VCaP (cell line): ENCODE results near the gene NRXN3.

Experiments
- H3K27ac ChIP-seq: fragments of 450-650 bp; 2 replicates; pipeline ENCODE4 v1.5.1; 2017
- TF ChIP-seq, protein P1 (sequence below): fragments of 450-650 bp; conservative IDR thresholded peaks from 2 replicates; pipeline ENCODE4 v1.5.1; 2017; ENCODE audit warnings: mild to moderate bottlenecking, moderate library complexity

The NRXN3 gene

DNA sequence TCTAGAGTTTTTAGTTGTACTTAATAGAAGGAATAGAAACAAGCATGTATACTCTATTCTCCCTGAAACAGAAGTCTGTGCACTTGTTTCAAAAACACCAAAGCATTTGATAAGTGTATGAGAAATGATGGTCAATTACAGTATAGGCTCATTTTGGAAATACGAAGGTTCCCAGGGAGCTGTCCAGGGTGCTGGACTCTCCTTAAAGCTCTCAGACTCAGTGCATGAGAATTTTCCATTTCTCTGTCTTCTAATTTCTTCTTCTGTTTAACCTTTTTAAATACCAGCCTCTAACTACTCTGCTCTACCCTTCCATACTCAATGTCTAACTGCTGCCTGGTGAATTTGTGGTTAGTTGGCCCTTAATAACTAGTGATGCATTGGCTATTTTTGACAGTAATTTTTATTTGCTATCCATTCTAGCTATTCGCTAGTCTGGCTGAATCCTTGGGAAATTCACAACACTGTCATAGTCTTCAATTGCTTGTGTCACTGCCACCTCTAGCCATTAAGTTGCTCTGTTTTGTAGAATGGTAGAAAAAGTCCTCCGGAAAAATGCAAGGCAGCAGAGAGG lies 229.2 kb downstream of the NRXN3 start:
- H3K27ac ChIP-seq: no peak overlapping the region
- TF ChIP-seq, protein P1, sequence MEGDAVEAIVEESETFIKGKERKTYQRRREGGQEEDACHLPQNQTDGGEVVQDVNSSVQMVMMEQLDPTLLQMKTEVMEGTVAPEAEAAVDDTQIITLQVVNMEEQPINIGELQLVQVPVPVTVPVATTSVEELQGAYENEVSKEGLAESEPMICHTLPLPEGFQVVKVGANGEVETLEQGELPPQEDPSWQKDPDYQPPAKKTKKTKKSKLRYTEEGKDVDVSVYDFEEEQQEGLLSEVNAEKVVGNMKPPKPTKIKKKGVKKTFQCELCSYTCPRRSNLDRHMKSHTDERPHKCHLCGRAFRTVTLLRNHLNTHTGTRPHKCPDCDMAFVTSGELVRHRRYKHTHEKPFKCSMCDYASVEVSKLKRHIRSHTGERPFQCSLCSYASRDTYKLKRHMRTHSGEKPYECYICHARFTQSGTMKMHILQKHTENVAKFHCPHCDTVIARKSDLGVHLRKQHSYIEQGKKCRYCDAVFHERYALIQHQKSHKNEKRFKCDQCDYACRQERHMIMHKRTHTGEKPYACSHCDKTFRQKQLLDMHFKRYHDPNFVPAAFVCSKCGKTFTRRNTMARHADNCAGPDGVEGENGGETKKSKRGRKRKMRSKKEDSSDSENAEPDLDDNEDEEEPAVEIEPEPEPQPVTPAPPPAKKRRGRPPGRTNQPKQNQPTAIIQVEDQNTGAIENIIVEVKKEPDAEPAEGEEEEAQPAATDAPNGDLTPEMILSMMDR: no peak

DNA sequence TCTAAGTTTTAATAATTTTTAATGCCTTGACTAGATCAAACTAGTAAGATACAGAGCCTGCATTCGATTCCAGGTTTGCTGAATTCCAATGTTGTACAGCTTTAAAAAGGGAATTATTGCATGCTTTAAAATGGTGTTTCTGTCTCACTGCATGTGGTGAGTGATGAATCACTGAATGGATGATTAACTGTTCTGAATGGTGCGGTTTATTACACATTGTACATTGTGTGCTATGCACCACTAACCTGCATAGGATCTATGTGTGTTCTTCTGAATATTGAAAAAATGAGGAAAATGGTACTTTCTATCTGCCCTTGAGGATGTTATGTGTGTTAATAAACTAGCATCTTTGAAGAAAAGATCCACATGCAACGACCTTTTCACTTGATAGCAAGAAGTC lies 231.7 kb downstream of the NRXN3 start:
- no peak overlapping the region for H3K27ac ChIP-seq
- TF ChIP-seq, protein P1: no peak

DNA sequence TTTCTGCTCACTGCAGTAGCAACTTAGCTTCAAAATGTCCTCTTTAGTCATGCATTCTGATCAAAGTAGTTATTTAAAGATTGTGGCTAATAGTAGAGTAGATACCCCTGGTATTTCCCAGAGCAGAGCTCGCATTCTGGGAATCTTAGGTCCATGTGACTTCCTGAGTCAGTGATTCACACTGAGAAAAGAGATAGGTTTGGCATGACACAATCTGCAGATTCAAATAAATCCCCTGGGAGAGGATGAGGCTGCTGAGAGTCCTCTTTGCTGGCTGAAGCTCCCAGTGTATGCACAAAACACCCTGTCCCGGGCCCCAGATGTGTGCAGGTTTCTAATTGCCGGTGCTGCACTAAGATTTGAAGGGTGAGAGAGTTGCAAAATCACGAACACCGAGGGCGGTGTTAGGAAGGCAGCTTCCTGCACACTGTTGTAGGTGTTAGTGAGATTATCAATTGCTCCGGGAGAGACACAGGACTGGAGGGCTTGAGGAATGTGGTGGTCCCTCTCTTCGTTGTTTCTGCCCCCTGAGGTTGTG lies 233.2 kb downstream of the NRXN3 start:
- H3K27ac ChIP-seq: no peak overlapping the region
- TF ChIP-seq, protein P1: no peak

DNA sequence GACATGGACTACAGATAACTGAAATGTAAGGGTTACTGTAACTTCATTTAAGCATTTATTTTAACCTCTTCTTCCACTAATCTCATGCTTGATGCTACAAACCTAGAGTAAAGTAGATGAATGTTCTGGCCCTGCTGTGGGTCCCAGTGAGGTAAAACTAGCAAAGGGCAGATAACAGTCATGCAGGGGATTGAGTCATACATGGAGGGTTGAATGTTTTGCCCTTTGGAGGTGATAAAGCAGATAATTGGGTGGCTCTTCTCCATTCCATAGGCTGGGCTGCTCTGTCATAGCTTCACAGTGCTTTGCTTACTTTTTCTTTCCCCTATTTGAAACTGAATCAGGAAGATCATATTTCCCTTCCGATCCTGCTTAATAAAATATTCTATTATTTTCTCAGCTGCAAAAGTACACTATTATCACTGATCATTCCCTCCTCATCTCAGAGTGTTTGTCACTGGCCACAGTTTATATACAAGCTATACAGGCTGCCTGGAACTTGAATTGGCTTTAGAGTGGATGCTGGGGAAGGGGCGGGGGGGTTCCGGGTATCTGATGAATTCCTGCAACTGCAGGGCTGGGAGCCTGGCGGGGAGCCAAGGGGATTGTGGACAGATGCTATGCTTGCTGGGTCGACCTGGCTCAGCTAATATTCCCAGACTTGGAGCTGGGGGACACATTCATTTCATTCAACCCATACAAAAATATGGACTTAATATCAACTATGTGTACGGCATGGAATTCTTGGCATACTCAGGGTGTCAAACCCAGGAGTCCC lies 235.1 kb downstream of the NRXN3 start:
- H3K27ac ChIP-seq: no peak overlapping the region
- TF ChIP-seq, protein P1: no peak

DNA sequence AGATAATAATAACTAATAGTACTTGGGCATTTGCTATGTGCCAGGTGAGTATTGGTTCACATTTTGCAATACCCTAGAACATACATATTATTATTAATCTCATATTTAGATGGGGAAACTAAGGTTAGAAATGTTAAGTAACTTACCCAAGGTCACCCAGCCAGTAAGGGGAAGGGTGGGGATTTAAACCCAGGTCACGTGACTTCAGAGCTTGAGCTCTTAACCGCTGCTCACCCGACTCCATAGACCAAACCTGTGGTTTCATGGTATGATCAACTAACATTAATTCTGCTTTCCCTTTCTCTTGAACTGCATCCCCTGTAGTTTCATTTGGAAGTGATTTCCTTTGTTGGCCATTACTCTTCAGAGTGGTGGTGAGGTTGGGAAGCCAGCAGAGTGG lies 242.3 kb downstream of the NRXN3 start:
- H3K27ac ChIP-seq: no peak overlapping the region
- TF ChIP-seq, protein P1: no peak

DNA sequence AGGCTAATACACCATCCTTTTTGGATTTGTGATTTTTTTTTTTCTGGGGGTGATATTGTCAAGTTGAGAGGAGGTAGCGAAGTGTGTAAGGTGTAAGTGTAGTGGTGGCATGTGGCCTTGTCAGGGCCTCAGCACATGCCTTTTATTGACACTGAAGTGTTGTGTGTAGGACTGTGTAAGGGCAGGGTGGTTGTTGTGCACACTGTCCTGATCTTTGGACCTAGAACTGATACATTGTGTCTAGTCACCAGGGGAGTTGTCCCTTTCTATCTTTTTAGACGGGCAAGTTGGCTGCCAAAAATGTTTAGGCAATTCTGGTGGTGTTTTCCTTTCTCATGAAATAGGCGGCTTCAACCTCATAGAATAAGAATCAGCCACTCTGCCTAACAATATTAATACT lies 244.0 kb downstream of the NRXN3 start:
- H3K27ac ChIP-seq: no peak overlapping the region
- TF ChIP-seq, protein P1: no peak

DNA sequence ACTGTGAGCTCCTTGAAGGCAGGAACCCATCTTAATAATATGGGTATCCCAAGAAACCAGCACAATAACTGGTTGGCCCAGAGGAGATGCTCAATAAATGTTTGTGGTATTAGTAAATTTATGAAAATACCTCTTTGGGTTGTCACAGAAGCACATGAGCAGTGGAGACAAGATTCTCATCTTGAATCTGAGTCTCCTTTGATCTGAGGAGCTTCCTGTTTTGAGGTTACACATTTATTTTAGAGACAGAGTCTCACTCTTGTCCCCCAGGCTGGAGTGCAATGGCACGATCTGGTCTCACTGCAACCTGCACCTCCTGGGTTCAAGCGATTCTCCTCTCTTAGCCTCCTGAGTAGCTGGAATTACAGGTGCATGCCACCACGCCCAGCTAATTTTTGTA lies 247.4 kb downstream of the NRXN3 start:
- H3K27ac ChIP-seq: no peak overlapping the region

More for the DNA sequence above, 247.4 kb downstream of the NRXN3 start:
- TF ChIP-seq, protein P1: no peak
